HG03342 (cell line): ENCODE data around the gene HOMER3.

ENCODE experiments used
- ATAC-seq: cut with Tn5 transposase; IDR thresholded peaks from one replicate; pipeline ENCODE4 v1.9.1; 2021; ENCODE audit warnings: mild to moderate bottlenecking, moderate library complexity; ENCODE audit not compliant: unreplicated experiment

Gene HOMER3

GRCh38 chr19:18883526-18884304 is 57.3 kb downstream of the HOMER3 start:
- ATAC-seq: no peak

- no peak for ATAC-seq
Measured at GRCh38 chr19:18881491-18881890, 59.5 kb downstream of the HOMER3 start.

DNA sequence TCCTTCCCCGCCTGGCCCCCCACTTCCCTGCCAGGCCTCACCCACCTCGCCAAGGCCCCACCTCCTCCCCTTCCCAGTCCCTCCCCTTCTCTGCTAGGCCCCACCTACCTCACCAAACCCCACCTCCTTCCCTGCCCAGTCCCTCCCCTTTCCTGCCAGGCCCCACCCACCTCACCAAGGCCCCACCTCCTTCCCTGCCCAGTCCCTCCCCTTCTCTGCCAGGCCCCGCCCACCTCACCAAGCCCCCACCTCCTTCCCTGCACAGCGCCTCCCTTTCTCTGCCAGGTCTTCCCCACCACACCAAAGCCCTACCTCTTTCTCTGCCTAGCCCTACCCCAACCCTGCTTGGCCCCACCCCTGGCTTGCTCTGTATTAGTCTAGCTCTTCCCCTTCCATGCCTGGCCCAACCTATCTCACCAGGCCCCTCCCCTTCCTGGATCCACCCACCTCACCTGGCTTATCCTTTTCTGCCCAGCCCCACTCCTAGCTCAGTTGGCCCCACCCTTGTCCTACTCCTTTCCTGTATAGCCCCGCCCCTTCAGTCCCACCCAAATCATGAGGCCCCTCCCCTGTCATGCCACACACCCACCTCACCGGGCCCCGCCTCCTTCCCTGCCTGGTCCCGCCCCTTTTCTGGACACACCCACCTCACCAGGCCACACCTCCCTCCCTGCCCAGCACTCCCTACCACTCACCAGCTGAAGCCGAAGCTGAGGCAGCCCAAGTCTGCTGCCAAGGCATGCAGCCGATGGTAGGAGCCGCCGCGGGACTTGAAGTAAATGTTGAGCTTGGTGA is 61.2 kb downstream of the HOMER3 start:
- no peak for ATAC-seq
